Activated CD4-positive, alpha-beta memory T cell treated with anti-CD3 and anti-CD28 coated beads for 36 hours (primary cell): ENCODE results near the gene PARP12. TPM values are rescaled to one million over a fixed set of nuclear protein-coding genes. Genes with fewer than 3 reads are reported as not detected.

Experiments used
- CTCF ChIA-PET: fragments of 350-600 bp; sonication (Branson Sonifier 250); formaldehyde crosslinking; loops from one replicate; lab custom pipeline; 2021; ENCODE audit warnings: antibody characterized with exemption, inconsistent platforms; lab: Charles Lee
- POLR2A ChIA-PET: fragments of 350-600 bp; sonication (Branson Sonifier 250); formaldehyde crosslinking; loops from one replicate; lab custom pipeline; 2021; ENCODE audit warnings: antibody characterized with exemption; lab: Charles Lee
- DNase-seq: peaks from one replicate; pipeline ENCODE4 v3.0.0-alpha.2; 2020
- H3K27ac Mint-ChIP-seq: one replicate; pipeline ENCODE4 v1.8.0; 2021; ENCODE audit warnings: mixed read lengths
- H3K27me3 Mint-ChIP-seq: one replicate; pipeline ENCODE4 v1.8.0; 2021; ENCODE audit warnings: mixed read lengths
- H3K36me3 Mint-ChIP-seq: one replicate; pipeline ENCODE4 v1.8.0; 2021; ENCODE audit warnings: mixed read lengths
- H3K4me1 Mint-ChIP-seq: one replicate; pipeline ENCODE4 v1.8.0; 2021; ENCODE audit warnings: low read depth, mixed read lengths
- H3K4me3 Mint-ChIP-seq: one replicate; pipeline ENCODE4 v1.8.0; 2021; ENCODE audit warnings: mild to moderate bottlenecking, mixed read lengths
- H3K9me3 Mint-ChIP-seq: one replicate; pipeline ENCODE4 v1.8.0; 2021; ENCODE audit warnings: mixed read lengths
- intact Hi-C: fragments of 100-400 bp; cut with micrococcal nuclease; formaldehyde crosslinking; loops from one replicate; pipeline ENCODE4 v1.15.1; 2023
- total RNA-seq, 2 experiments: library from RNA; stranded (reverse); gene quantifications; one replicate each; pipeline ENCODE4 v1.2.3, GENCODE V29; 2021

PARP12 gene
- total RNA-seq, 2 experiments from 2014 or later: 26.7 to 30.6 TPM

DNA sequence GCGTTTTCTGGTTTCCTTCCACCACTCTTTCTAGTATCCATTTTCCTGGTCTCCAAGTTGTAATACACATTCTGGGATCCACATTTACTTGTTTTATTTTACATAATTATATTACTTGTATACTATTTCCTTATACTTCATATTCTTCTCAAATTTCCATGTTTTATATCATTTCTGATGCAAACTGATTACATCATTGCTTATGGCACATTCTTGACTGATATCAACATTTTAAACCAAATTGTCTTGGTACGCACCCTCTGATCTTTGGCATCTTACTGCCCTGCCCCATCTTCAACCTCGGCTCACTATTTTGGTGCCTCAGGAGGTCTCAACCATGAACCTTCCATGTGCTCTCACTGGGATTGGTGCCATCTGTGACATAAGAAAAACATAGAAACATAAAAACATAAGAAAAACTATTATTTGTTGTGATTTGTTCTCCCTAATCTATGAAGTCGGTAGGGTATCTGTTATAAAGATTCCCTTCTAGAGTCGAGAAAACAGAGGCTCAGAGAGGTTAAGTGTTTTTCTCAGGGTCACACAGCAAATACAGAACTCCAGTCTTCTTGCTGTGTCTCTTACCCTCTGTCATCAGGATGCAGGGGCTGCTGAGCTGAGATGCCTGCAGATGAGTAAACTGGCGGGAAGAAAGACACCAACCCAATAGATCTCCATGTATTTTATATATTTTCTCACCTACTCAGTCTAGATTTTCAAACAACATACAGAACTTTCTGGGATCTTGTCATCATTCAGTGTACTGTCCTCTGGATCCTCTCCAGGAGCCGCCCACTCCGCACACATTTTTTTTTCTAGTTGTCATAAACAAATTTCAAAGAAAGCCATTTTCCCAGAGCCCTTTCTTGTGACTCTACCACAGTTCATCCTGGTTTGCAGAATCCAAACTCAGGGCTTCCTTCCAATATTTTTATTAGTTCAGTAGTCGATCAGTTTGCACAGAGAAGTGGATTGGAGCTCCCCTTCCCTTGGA lies 79.5 kb downstream of the PARP12 start:
- POLR2A ChIA-PET: no interaction called here

DNA sequence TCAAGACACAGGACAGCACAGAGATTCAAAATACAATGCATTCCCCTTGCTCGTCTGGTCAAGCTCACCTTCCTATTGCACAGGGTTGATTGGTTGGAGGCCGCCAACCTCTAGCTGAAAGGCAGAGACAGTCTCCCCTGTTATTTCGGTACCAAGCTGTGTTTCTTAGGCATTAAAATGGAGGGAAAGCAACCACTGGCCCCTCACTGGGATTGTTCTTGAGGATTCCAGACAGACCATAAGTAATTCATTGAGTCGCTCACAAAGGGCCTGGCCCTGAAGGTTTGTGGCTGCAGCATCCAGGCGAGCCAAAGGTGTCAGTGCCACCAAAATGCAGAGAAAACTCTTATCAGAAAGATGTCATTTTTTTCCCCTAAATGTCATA lies 81.2 kb downstream of the PARP12 start:
- DNase-seq: no peak
- Mint-ChIP-seq H3K27me3 (no peaks in the 10 kb centered on the region), H3K27ac (no peak overlapping the region), H3K9me3 (no peaks in the 10 kb centered on the region), H3K4me1 (peaks cover 17% of the 10 kb centered on the region), H3K4me3 (no peak overlapping the region), H3K36me3 (no peaks in the 10 kb centered on the region)
- ChIA-PET CTCF (interaction anchor here (1.0 to 1.2 kb wide), 2 partner anchors 21 to 334 kb away, joined by 4 read pairs; no protein-coding TSS in a partner anchor), POLR2A (no interaction called here)
- intact Hi-C loops: no loop called here

More for the DNA sequence above, 79.5 kb downstream of the PARP12 start:
- Mint-ChIP-seq H3K27me3 (no peaks in the 10 kb centered on the region), H3K9me3 (no peaks in the 10 kb centered on the region), H3K36me3 (no peaks in the 10 kb centered on the region), H3K4me3 (no peak overlapping the region), H3K4me1 (peaks cover 17% of the 10 kb centered on the region), H3K27ac (no peak overlapping the region)
- CTCF ChIA-PET: no interaction called here
- intact Hi-C loops: no loop called here
- no peak for DNase-seq

DNA sequence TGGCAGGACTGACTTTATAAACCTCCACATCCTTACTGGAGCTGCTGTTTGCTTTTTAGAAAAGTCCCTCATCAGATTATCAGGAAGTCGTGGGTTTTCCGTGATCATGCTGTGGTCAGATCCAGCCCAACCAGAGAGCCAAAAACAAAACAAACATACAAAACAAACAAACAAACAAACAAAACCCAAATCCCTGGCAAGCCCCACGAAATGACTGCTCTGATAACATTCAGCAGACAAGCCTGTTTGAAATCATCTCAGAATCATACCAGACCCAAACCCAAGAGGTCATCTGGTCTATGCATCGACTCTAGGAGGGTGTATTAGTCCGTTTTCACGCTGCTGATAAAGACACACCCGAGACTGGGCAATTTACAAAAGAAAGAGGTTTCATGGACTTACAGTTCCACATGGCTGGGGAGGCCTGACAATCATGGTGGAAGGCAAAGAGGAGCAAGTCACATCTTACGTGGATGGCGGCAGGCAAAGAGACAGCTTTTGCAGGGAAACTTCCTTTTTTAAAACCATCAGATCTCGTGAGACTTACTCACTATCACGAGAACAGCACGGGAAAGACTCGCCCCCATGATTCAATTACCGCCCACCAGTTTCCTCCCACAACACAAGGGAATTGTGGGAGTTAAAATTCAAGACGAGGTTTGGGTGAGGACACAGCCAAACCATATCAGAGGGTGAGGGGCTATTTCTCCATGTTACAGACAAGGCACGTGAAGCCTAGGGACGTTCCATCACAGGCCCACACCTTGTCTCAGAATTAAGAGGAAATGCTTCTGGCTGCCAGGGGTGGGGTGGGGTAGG lies 85.7 kb downstream of the PARP12 start:
- no peaks in the 10 kb centered on the region for H3K36me3 Mint-ChIP-seq
- intact Hi-C loops: no loop called here

DNA sequence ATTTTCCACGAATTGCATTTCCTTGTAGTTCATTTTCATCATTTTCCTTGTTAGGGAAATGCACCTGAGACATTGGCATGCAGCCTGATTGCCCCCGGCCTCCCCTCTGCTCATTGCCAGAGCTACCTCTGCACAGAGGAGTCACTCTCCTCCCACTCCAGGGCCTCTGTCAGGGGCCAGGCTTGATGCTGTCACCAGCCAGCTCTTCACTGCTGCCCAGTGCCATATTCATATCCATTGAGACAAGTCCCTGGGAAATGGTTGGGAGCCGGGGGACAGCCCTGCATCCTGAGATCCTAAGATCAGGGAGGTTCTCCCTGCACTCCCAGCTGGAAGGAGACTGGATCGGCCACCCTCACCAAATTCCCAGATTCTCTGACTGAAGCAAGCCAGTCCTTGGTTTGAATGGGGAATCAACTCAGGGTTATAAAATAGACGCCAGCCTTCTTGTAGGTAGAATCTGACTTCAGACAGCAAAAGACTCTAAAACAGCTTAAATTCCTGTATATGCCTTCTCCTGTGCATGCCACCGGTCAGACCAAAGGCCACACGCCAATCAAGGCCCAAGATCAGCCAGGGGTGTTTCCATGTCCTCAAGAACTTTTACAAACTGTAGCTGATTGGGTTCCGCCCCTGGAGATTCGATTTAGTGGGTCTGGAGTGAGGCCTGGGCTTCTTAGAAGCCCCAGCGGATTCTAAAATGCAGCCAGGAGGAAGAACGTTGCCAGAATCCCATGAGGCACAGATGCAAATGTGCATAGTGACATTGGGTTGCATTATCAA lies 86.5 kb downstream of the PARP12 start:
- Mint-ChIP-seq H3K9me3 (no peaks in the 10 kb centered on the region), H3K4me1 (peaks cover 13% of the 10 kb centered on the region), H3K4me3 (no peak overlapping the region), H3K27me3 (no peaks in the 10 kb centered on the region), H3K36me3 (no peaks in the 10 kb centered on the region), H3K27ac (no peak overlapping the region)
- intact Hi-C loops: no loop called here
- DNase-seq: no peak
- ChIA-PET POLR2A (no interaction called here), CTCF (no interaction called here)

More for the DNA sequence above, 85.7 kb downstream of the PARP12 start:
- H3K4me1 Mint-ChIP-seq: peaks cover 17% of the 10 kb centered on the region
- H3K4me3 Mint-ChIP-seq: no peak overlapping the region
- POLR2A ChIA-PET: no interaction called here
- peak; percentile 15 for DNase-seq
- no peak overlapping the region for H3K27ac Mint-ChIP-seq
- H3K9me3 Mint-ChIP-seq: no peaks in the 10 kb centered on the region
- no peaks in the 10 kb centered on the region for H3K27me3 Mint-ChIP-seq
- CTCF ChIA-PET: no interaction called here

DNA sequence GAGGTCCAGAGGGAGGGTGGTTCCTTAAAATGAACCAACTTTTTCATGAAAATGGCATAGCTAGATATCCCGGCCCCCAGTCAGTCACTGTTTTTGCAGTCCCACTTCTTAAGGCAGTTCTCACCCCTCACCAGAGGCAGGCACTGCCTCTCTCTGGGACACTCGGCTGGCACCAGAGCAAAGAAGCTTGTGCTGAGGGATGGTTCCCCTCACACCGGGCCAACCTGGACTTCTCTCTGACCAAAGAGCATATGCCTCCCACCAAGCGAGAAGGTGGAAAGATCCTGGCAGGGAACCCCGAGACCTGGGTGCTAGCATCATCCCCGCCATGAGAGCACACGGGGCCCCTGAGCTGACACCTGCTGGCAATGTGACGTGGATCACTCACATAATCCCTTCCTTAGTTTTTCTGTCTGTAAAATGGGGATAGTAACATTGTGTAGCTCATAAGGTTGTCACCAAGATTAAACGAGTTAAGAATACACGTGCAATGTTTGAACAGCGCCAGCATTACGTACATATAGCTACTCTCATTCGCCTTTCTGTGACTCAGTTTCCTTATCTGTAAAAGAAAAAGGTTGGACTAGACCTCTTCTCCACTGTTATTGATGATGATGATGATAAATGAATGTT lies 88.5 kb downstream of the PARP12 start:
- ChIA-PET CTCF (interaction anchor here (0.6 kb wide), 1 partner anchor 329 kb away, joined by 3 read pairs; no protein-coding TSS in a partner anchor), POLR2A (no interaction called here)
- Mint-ChIP-seq H3K9me3 (no peaks in the 10 kb centered on the region), H3K4me1 (no peaks in the 10 kb centered on the region), H3K27me3 (no peaks in the 10 kb centered on the region), H3K36me3 (no peaks in the 10 kb centered on the region), H3K4me3 (no peak overlapping the region), H3K27ac (no peak overlapping the region)
- intact Hi-C loops: no loop called here
- DNase-seq: no peak

Other genes starting within 250 kb of the PARP12 start
- 1 to 10 TPM; 4.8 to 5.3 TPM for gene TBXAS1, start 233.7 kb downstream of the PARP12 start, total RNA-seq
- gene KDM7A, start 114.0 kb upstream of the PARP12 start, total RNA-seq: 10 to 100 TPM; 23.4 to 24.5 TPM